ENCODE data around the gene ZNF491.
"Not testable (repeated sequence)": the region's sequence is repeated elsewhere in the genome, so short reads cannot be mapped to it uniquely, and the experiment has no call there.

ZNF491 gene

DNA sequence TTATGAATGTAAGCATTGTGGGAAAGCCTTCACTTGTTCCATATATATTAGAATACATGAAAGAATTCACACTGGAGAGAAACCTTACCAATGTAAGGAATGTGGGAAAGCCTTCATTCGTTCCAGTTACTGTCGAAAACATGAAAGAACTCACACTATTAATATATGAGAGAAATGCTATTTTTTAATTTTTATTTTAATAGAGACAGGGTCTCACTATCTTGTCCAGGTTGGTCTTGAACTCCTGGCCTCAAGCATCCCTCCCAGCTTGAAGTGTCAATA is 8.7 kb downstream of the ZNF491 start:
- no peak for DNase-seq

DNA sequence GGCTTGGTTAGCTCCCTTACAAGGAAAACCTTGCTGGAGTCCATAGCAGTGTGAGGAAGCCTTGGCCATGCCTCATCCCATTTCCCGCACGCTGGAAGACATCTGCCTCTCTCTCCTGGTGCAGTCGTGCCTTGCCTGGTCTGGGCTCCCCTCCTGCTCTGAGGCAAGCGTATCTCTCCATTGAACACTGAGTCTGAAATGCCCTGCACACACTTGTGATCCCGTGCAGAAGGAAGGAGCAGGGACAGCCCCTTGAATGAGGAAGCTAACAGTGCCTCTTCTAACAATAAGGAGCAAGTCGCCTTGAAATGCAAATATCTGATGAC is 15.3 kb downstream of the ZNF491 start:
- DNase-seq: no peak

DNA sequence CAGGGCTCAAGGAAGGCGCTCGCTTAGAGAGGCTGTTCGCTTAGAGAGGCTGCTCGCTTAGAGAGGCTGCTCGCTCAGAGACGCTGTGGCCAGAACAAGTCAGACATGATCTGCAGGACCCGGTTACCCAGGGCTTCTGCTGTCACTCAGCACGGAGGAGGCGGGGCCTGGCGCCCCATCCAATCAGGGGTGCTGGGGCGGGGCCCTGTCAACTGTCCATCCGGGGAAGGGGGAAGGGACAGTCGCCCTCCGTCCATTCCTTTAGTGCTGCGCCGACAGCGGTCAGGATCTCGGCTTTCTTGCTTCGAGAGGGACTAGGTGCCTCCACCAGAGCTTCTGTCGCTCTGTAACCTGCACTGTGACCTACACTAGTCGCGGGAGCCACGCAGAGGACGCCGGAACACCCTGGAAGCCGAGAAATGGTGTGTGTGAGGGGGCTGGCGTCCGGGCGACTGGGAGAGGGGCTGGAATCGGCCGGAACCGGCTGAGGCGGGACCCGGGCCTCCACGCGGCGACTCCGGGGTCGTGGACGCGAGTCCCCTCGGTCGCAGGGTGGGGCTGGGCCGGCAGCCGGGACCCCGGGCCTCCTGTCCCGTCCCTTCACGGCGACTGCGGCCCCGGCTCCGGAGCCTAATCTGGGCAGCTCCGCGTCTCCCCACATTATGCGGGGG is 15.8 kb downstream of the ZNF491 start, which contains the start of gene ZNF440:
Gene ZNF440, plus strand, starts transcription at position 245 of the 671 bp plus-strand sequence. Its CDS starts 175 bp downstream, at position 420.
- peak; percentile 96 for DNase-seq

DNA sequence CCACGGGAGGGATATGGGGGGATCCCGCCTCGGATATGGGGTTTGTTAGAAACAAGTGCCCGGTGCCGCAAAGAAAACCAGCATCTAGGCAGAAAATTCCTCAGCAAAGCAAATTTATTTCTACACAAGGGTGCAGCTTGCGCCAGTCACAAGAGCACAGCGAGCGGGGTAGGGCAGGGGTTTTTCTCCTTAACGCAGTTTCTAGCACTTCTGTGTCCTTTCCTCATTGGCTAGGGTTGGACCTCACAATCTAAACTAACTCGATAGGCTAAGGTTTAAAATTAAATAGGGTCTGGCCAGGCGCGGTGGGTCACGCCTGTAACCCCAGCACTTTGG is 16.3 kb downstream of the ZNF491 start:
- DNase-seq: no peak

DNA sequence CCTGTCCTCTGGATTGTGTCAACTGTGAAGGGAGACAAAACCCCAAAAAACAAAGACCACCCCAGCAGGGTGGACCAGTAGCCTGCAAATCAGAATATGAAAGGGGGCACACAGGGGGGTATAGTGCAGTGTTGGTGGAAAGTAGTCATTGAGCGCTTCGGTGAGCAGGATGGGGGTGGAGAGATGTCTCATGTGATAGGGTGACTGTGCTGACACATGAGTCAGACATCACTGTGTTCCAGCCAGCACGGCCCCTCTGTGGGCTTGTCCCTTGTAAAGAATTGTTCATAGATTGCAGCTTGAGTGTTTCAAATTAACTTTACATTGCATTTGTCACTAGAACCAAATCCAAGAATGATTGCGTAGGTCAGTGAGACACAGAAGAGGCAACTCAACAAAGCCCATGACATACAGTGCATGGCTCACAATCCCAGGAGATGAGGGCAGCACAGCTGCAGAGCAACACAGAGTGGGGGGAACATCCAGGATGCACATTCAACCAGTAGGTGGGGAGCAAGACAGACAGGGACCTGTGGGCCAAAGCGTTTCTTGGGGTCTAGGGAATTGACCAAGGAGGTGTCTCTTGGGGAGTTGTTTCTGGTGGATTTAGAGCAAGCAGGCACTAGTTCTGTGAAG is 23.3 kb downstream of the ZNF491 start:
- DNase-seq: no peak

DNA sequence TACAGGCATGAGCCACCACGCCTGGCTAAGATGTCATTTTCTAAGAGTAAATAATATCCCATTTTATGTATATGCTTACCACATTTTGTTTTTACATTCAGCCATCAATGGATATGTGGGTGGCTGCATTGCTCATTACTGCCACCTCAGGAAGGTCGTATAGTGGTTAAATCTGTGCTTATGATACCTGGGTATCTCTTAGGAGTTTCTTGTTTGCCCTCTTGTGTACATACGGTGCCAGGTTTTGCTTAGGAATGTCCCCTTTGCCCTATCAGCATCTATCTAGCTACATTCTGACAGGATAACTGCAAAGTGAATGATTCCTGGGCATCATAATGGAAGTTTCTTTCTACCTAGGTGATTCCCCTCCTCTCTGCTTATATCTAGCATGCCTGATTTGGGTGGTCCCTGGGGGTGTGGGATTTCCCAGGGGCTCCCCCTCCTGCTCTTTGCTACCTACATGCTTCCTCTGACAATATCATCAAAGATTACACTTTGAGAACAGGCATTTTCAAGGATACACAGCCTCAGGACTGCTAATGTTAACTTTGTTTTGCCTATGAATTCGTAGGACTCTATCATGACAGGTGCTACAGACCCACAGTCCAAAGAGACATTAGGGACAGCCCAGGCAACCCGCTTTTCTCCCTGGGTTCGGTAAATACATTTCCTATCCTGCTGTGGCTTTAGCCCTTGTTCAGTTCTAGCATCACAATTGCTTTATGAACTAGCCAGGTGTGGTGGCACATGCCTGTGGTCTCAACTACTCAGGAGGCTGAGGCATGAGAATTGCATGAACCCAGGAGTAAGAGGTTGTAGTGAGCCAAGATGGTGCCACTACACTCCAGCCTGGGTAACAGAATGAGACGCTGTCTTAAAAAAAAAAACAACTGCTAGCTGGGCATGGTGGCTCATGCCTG is 30.9 kb downstream of the ZNF491 start:
- DNase-seq: not testable (repeated sequence)

DNA sequence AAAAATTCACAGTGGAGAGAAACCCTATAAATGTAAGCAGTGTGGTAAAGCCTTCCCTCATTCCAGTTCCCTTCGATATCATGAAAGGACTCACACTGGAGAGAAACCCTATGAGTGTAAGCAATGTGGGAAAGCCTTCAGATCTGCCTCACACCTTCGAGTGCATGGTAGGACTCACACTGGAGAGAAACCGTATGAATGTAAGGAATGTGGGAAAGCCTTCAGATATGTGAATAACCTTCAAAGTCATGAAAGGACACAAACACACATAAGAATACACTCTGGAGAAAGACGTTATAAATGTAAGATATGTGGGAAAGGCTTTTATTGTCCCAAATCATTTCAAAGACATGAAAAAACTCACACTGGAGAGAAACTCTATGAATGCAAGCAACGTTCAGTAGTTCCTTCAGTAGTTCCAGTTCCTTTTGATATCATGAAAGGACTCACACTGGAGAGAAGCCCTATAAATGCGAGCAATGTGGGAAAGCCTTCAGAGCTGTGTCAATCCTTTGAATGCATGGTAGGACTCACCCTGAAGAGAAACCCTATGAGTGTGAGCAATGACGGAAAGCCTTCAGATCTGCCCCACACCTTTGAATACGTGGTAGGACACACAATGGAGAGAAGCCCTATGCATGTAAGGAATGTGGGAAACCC is 34.1 kb downstream of the ZNF491 start:
- DNase-seq: no peak

DNA sequence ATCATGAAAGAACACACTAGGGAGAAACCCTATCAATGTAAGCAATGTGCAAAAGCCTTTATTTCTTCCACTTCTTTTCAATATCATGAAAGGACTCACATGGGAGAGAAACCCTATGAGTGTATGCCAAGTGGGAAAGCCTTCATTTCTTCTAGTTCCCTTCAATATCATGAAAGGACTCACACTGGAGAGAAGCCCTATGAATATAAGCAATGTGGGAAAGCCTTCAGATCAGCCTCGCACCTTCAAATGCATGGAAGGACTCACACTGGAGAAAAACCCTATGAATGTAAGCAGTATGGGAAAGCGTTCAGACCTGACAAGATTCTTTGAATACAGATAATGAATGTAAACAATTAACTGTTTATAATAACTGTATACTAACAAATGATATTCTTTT is 35.2 kb downstream of the ZNF491 start:
- DNase-seq: no peak

DNA sequence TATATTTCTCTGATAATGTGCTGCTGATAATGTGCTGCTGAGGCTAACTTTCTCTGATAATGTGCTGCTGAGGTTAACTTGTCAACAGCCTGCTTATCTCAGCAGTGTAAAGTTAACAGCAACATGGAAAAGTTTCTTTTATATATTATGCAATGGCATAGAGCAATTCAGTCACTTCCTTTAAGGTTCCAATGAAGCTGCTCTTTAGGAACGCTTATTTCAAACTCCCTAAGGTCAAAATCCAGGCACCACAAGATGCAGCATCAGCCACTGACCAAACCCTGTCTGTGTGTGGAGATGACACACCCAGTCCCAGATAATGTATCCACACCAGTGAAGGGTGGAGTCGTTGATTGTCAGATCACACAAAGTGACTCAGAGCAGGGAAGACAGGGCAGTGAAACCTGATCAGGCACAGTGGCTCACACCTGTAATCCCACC is 37.3 kb downstream of the ZNF491 start:
- not testable (repeated sequence) for DNase-seq

DNA sequence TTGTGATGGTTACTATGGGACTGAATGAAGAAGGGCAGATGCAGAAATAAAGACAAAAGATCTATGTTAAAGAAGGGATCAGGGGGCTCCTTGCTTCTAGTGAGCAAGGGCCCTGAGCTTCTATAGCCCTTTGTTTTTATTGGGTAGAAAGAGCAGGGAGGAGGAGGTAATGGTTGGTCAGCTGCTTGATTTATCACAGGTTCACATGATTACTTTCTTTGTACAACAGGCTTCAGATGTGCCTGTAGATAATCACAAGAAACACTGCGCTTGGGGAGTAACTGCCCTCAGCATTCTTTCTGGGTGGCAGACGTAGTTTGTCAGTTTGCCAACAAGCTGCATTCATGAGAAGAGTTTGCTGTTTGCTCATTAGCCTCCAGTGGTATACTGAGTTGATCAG is 45.4 kb downstream of the ZNF491 start:
- DNase-seq: no peak

DNA sequence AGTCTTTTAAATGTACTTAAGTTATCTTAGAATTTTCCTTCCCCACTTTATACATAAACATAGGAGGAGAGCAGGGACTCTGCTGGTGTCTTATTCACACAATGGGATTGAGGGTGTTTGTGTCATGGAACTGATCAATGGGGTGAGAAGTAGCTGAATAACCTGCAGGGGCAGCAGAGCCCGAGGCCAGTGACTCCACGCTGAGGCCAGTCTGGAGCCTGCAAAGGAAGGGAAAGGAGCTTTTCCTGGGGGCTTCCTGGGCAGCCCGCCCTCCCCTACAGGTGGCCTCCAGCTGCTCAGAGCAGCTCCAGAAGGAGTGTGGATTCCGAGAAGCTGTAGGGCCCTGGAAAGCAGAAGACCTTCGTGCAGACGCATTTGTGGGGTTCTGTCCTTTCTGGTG is 49.3 kb downstream of the ZNF491 start:
- not testable (repeated sequence) for DNase-seq

DNA sequence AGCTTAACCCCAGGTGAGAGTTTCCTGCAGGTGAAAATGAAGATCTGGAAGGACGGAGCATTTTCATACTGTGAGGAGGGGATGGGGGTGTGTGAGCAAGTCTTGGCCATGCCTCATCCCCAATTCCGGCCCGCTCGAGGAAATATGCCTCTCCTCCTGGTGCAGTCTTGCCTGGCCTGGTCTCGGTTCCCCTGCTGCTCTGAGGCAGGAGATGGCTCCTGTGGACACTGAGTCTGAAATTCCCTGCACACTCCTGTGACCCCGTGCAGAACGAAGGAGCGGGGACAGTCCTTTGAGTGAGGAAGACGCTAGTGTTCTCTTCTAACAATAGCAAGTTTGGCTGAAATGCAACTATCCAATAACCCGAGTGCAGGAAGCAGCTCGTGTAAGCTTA is 49.9 kb downstream of the ZNF491 start:
- DNase-seq: no peak

DNA sequence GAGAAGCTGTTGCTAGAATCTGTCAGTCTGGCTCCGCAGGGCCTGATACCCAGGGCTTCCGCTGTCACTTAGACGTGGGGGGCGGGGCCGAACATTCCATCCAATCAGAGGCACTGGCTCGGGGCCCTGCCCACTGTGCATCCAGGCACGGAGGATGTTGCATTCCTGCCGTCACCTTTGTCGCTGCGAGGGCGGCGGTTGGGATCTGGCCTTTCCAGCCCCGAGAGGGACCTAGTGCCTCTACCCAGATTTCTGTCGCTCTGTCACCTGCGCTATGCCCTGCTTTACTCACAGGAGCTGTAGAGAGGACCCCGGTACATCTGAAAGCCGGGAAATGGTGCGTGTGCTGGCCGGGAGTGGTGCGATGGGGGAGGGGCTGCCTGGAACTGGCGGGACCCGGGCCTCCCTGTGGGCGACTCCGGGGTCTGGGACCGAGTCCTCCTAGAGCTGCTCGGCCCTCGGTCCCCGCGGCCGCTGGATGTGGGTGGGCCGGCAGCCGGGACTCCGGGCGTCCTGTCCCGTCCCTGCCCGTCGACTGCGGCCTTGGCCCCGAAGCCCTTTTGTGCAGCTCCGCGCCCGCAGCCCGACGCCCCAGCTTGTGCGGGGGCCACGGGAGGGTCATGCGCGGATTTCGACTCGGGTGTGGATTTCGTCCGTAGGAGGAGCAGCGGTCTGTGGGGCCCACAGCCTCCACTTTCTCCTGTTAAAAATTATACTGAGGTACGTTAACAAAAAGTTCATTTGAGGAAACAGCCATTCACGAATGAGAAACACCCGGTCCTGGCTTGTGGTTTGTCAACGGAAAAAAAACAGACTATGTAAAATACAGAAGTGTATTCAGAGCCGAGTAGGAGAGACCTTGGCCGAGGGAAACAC is 50.5 kb downstream of the ZNF491 start, which contains the start of gene ZNF439:
Gene ZNF439, plus strand, starts transcription at position 133 of the 876 bp plus-strand sequence. Its CDS starts 142 bp downstream, at position 275.
- DNase-seq: peak; percentile 89

DNA sequence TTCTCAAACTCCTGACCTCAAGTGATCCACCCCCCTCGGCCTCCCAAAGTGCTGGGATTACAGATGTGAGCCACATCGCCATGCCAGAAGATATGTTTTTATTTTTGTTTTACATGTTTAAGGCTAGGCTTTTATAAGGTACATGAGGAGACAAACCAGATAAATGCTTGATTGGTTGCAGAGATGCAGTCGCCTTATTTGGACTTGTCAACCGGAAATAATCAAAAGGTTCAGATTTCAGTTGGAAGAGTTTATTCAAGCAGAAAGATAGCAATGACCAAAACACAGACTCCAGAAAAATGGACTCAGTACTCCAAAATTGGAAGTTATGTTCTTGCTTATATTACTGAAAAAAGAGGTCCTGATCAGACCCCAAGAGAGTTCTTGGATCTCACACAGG is 52.0 kb downstream of the ZNF491 start:
- DNase-seq: not testable (repeated sequence)

DNA sequence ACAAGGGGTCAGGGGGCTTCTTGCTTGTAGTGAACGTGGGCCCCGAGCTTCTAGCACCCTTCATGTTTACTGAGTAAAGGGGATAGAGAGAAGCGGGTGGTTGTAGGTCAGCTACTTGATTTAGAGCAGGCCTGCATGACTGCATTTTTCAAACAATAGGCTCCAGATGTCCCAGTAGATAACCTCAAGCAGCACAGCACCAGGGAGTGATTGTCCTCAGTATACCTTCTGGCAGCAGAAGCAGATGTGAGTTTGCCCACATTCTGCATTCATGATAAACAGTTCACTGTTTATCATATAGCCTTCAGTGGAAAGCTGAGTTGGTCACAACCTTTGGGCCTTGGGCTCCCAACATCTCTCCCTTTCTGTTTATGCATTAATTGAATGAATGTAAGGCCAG is 55.0 kb downstream of the ZNF491 start:
- no peak for DNase-seq

DNA sequence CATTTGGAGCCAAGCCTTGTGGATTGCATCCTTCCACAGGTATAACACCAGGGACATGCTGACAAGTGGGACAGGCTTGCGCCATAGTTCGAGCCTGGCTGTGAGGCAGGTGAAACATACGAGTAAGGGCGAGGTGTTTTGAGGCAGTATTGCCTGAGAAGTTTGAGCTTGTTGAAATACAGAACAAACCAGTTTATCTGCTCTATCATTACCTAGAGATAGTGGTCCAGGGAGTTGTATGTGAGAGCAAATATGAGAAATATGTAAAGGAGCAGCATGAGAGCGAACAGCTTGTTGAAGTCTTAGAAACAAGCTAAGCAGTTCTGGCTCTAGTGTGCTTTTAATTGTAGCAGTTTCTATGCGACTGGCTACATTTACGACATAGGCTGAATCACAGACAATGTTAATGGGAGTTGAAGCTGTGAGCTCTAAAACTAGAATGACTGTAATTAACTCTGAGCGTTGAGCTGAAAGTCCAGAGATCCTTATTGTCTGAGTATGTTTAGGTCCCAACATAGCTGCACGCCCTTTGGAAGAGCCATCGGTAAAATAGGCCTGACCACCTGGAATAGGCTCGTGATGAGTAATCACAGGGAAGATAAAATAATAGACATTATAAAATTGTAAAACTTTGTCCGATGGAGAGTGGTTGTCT is 58.4 kb downstream of the ZNF491 start:
- DNase-seq: no peak
